Neural progenitor cell (in vitro differentiated cells): Measurements from ENCODE around the gene UBE2O. TPM values are rescaled to one million over a fixed set of nuclear protein-coding genes. Genes with fewer than 3 reads are reported as not detected.

Experiments used
- DNase-seq: peaks from one replicate; pipeline ENCODE4 v3.0.0-alpha.2; 2016; ENCODE audit warnings: low spot score
- H2AFZ ChIP-seq: fragments of 200-600 bp; sonication (generic); replicated peaks from 2 replicates; pipeline ENCODE4 v1.6.1; 2016; ENCODE audit warnings: antibody characterized with exemption
- H3F3A ChIP-seq: fragments of 200-600 bp; sonication (generic); 2 replicates; pipeline ENCODE4 v1.6.1; 2016; ENCODE audit warnings: antibody characterized with exemption, low read depth
- H3K27ac ChIP-seq: fragments of 200-600 bp; sonication (generic); 2 replicates; pipeline ENCODE4 v1.5.1; 2016; ENCODE audit warnings: mild to moderate bottlenecking
- H3K27me3 ChIP-seq: fragments of 200-600 bp; sonication (generic); 2 replicates; pipeline ENCODE4 v1.6.1; 2016; ENCODE audit warnings: mild to moderate bottlenecking, moderate library complexity
- H3K36me3 ChIP-seq: fragments of 200-600 bp; sonication (generic); 2 replicates; pipeline ENCODE4 v1.5.1; 2016
- H3K4me1 ChIP-seq: fragments of 200-600 bp; sonication (generic); 2 replicates; pipeline ENCODE4 v1.6.1; 2016; ENCODE audit warnings: mixed run types
- H3K4me2 ChIP-seq: fragments of 200-600 bp; sonication (generic); 2 replicates; pipeline ENCODE4 v1.6.1; 2016
- H3K4me3 ChIP-seq: fragments of 200-600 bp; sonication (generic); 2 replicates; pipeline ENCODE4 v1.5.1; 2016
- H3K79me2 ChIP-seq: fragments of 200-600 bp; sonication (generic); 2 replicates; pipeline ENCODE4 v1.6.1; 2016; ENCODE audit warnings: low read depth
- H3K9ac ChIP-seq: fragments of 200-600 bp; sonication (generic); 2 replicates; pipeline ENCODE4 v1.6.1; 2016
- H3K9me3 ChIP-seq: fragments of 200-600 bp; sonication (generic); 2 replicates; pipeline ENCODE4 v1.5.1; 2016; ENCODE audit warnings: low read depth
- H4K20me1 ChIP-seq: fragments of 200-600 bp; sonication (generic); 2 replicates; pipeline ENCODE4 v1.6.1; 2016; ENCODE audit warnings: low read depth
- H3K27ac Mint-ChIP-seq: 3 replicates; pipeline ENCODE4 v1.8.0; 2021; ENCODE audit warnings: mixed read lengths
- H3K27me3 Mint-ChIP-seq: 2 replicates; pipeline ENCODE4 v1.8.0; 2022; ENCODE audit warnings: low read depth, mild to moderate bottlenecking, inconsistent platforms, moderate library complexity, mixed read lengths; ENCODE audit not compliant: insufficient read depth
- H3K36me3 Mint-ChIP-seq: 3 replicates; pipeline ENCODE4 v1.8.0; 2021; ENCODE audit warnings: mixed read lengths
- H3K4me1 Mint-ChIP-seq: 3 replicates; pipeline ENCODE4 v1.8.0; 2021; ENCODE audit warnings: mixed read lengths
- H3K4me3 Mint-ChIP-seq: 3 replicates; pipeline ENCODE4 v1.8.0; 2021; ENCODE audit warnings: mild to moderate bottlenecking, moderate library complexity, mixed read lengths
- H3K9me3 Mint-ChIP-seq: 3 replicates; pipeline ENCODE4 v1.8.0; 2020; ENCODE audit warnings: mixed read lengths
- EZH2 ChIP-seq: fragments of 200-600 bp; sonication (generic); IDR thresholded peaks from 2 replicates; pipeline ENCODE4 v1.6.1; 2017; ENCODE audit warnings: antibody characterized with exemption, mild to moderate bottlenecking, moderate library complexity
- EZH2phosphoT487 ChIP-seq: fragments of 200-600 bp; sonication (generic); IDR thresholded peaks from 2 replicates; pipeline ENCODE4 v1.6.1; 2017; ENCODE audit warnings: antibody characterized with exemption
- total RNA-seq: library from RNA; depleted of rRNA; stranded (reverse); fragments of >200 nt; gene quantifications from 2 replicates; pipeline ENCODE4 v1.2.3, GENCODE V29; 2015; ENCODE audit warnings: low replicate concordance
- TF ChIP-seq, protein P1 (sequence below): fragments of 200-600 bp; sonication (generic); IDR thresholded peaks from 2 replicates; pipeline ENCODE4 v1.5.1; 2017; ENCODE audit warnings: antibody characterized with exemption, mild to moderate bottlenecking

UBE2O gene
- total RNA-seq, 1 donor from 2014 or later, result 20.6 TPM

- no peaks in the 10 kb centered on the region for H3K27me3 ChIP-seq
- H3K4me3 ChIP-seq, result no peak overlapping the region
- peak; percentile 21 for DNase-seq
- no peaks in the 10 kb centered on the region for H3K9me3 Mint-ChIP-seq
- no peaks in the 10 kb centered on the region for H3K9me3 ChIP-seq
- H4K20me1 ChIP-seq, result peaks cover 66% of the 10 kb centered on the region
- no peaks in the 10 kb centered on the region for H3K36me3 ChIP-seq
- peaks cover 8% of the 10 kb centered on the region for H3K4me1 ChIP-seq
- peak overlapping the region; percentile 35 for H3K4me3 Mint-ChIP-seq
- TF ChIP-seq, protein P1, sequence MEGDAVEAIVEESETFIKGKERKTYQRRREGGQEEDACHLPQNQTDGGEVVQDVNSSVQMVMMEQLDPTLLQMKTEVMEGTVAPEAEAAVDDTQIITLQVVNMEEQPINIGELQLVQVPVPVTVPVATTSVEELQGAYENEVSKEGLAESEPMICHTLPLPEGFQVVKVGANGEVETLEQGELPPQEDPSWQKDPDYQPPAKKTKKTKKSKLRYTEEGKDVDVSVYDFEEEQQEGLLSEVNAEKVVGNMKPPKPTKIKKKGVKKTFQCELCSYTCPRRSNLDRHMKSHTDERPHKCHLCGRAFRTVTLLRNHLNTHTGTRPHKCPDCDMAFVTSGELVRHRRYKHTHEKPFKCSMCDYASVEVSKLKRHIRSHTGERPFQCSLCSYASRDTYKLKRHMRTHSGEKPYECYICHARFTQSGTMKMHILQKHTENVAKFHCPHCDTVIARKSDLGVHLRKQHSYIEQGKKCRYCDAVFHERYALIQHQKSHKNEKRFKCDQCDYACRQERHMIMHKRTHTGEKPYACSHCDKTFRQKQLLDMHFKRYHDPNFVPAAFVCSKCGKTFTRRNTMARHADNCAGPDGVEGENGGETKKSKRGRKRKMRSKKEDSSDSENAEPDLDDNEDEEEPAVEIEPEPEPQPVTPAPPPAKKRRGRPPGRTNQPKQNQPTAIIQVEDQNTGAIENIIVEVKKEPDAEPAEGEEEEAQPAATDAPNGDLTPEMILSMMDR, result no peak
- TF ChIP-seq EZH2phosphoT487 (no peak), EZH2 (no peak)
- H3K79me2 ChIP-seq, result peaks cover 58% of the 10 kb centered on the region
- no peak overlapping the region for H3K9ac ChIP-seq
- no peak overlapping the region for H3K27ac Mint-ChIP-seq
- H3K4me2 ChIP-seq, result no peak overlapping the region
- H3K27ac ChIP-seq, result no peak overlapping the region
- H3K36me3 Mint-ChIP-seq, result peaks cover 13% of the 10 kb centered on the region
- no peak overlapping the region for H2AFZ ChIP-seq
- peaks cover 18% of the 10 kb centered on the region for H3K4me1 Mint-ChIP-seq
- no peaks in the 10 kb centered on the region for H3F3A ChIP-seq
- no peaks in the 10 kb centered on the region for H3K27me3 Mint-ChIP-seq
These were observed 38.3 kb downstream of the UBE2O start for GRCh38 chr17:76414334-76415295.

- Histone ChIP-seq H3K4me1 (peaks cover 8% of the 10 kb centered on the region), H3K27ac (no peak overlapping the region), H4K20me1 (peaks cover 77% of the 10 kb centered on the region), H2AFZ (no peak overlapping the region), H3K27me3 (no peaks in the 10 kb centered on the region), H3K9me3 (no peaks in the 10 kb centered on the region), H3K9ac (no peak overlapping the region), H3K79me2 (peaks cover 53% of the 10 kb centered on the region), H3K4me2 (no peak overlapping the region), H3F3A (no peaks in the 10 kb centered on the region), H3K36me3 (no peaks in the 10 kb centered on the region), H3K4me3 (no peak overlapping the region)
- H3K9me3 Mint-ChIP-seq, result no peaks in the 10 kb centered on the region
- H3K27me3 Mint-ChIP-seq, result no peaks in the 10 kb centered on the region
- H3K4me3 Mint-ChIP-seq, result no peak overlapping the region
- peaks cover 2% of the 10 kb centered on the region for H3K36me3 Mint-ChIP-seq
- H3K27ac Mint-ChIP-seq, result no peak overlapping the region
- TF ChIP-seq EZH2phosphoT487, result no peak
- TF ChIP-seq, protein P1, result no peak
- TF ChIP-seq EZH2, result no peak
- peaks cover 25% of the 10 kb centered on the region for H3K4me1 Mint-ChIP-seq
- DNase-seq, result no peak
These were observed 41.7 kb downstream of the UBE2O start for GRCh38 chr17:76411247-76411646.

- peaks cover 49% of the 10 kb centered on the region for H3K79me2 ChIP-seq
These were observed 42.5 kb downstream of the UBE2O start for GRCh38 chr17:76410328-76410965.

More at GRCh38 chr17:76410328-76410965, 42.5 kb downstream of the UBE2O start:
- Mint-ChIP-seq H3K36me3 (peaks cover 2% of the 10 kb centered on the region), H3K4me1 (peaks cover 26% of the 10 kb centered on the region), H3K4me3 (no peak overlapping the region), H3K27ac (no peak overlapping the region), H3K27me3 (no peaks in the 10 kb centered on the region), H3K9me3 (no peaks in the 10 kb centered on the region)
- no peak overlapping the region for H3K9ac ChIP-seq
- TF ChIP-seq EZH2, result no peak
- TF ChIP-seq, protein P1, result no peak
- TF ChIP-seq EZH2phosphoT487, result no peak
- H3K4me2 ChIP-seq, result no peak overlapping the region
- peaks cover 8% of the 10 kb centered on the region for H3K4me1 ChIP-seq
- H3K27me3 ChIP-seq, result no peaks in the 10 kb centered on the region
- H3K36me3 ChIP-seq, result no peaks in the 10 kb centered on the region
- no peak for DNase-seq
- no peak overlapping the region for H3K27ac ChIP-seq
- no peaks in the 10 kb centered on the region for H3K9me3 ChIP-seq
- no peaks in the 10 kb centered on the region for H3F3A ChIP-seq
- peaks cover 82% of the 10 kb centered on the region for H4K20me1 ChIP-seq
- H3K4me3 ChIP-seq, result no peak overlapping the region
- no peak overlapping the region for H2AFZ ChIP-seq
